C4-2B (cell line): ENCODE data around the gene CENPQ.

Experiments used
- CTCF ChIP-seq: fragments of 450-650 bp; conservative IDR thresholded peaks from 2 replicates; pipeline ENCODE4 v1.5.1; 2017; ENCODE audit warnings: mild to moderate bottlenecking
- ZFX ChIP-seq: fragments of 450-650 bp; IDR thresholded peaks from 2 replicates; pipeline ENCODE4 v1.6.1; 2017

- TF ChIP-seq CTCF (no peak), ZFX (no peak)
Measured at GRCh38 chr6:49526598-49526997, 63.4 kb downstream of the CENPQ start.
